HepG2 (cell line): Measurements from ENCODE around the gene THOP1. TPM values are rescaled to one million over a fixed set of nuclear protein-coding genes. Genes with fewer than 3 reads are reported as not detected.

Experiments
- ATAC-seq: fragments of 200-7000 bp; cut with Tn5 transposase; 3 replicates; pipeline ENCODE4 v1.9.1; 2020; ENCODE audit warnings: mild to moderate bottlenecking, moderate library complexity
- BruUV-seq: library from RNA; stranded (reverse); fragments of 400-500 nt; replicated peaks from 2 replicates; lab custom pipeline; 2021; lab: Mats Ljungman, UMichigan
- CTCF ChIA-PET: fragments of 300-600 bp; formaldehyde crosslinking; extraction: SDS; loops from one replicate; lab custom pipeline; 2021; ENCODE audit warnings: low total read pairs, inconsistent platforms, low intra/inter-chr PET ratio; lab: Yijun Ruan, JAX
- POLR2A ChIA-PET: fragments of 350-600 bp; sonication (Branson Sonifier 250); formaldehyde crosslinking; loops from one replicate; lab custom pipeline; 2020; ENCODE audit warnings: antibody characterized with exemption, inconsistent platforms; lab: Yijun Ruan, JAX
- DNase-seq: peaks from one replicate; pipeline ENCODE4 v3.0.0-alpha.2; 2015; ENCODE audit warnings: low spot score
- FAIRE-seq: peaks from 3 replicates; lab custom pipeline; 2011; peaks lifted over from hg19 to GRCh38; lab: Jason Lieb, UNC
- H2AFZ ChIP-seq: one replicate; pipeline ENCODE4 v1.6.1; 2011; ENCODE audit warnings: low read length, inconsistent platforms
- H3K27ac ChIP-seq: fragments of 300-600 bp; 3 replicates; pipeline ENCODE4 v1.8.0; 2011; ENCODE audit warnings: mixed run types, mild to moderate bottlenecking, mixed read lengths, low read length, inconsistent platforms; ENCODE audit not compliant: insufficient read depth; ENCODE audit errors: extremely low read length
- H3K27me3 ChIP-seq, 2 experiments: fragments of 200-600 bp in 1 of 2; 2 replicates in 1 of 2; 3 replicates in 1 of 2; pipeline versions ENCODE4 v1.6.0 to v1.8.0; 2011; ENCODE audit warnings: low read length in 2 of 2, mild to moderate bottlenecking in 2 of 2, moderate library complexity in 2 of 2, inconsistent platforms in 1 of 2; ENCODE audit not compliant: insufficient read depth in 2 of 2, control insufficient read depth in 1 of 2
- H3K36me3 ChIP-seq, 2 experiments: fragments of 200-600 bp in 1 of 2; replicated peaks in 1 of 2; 2 replicates in 1 of 2; 3 replicates in 1 of 2; pipeline versions ENCODE4 v1.5.1 to v1.8.0; 2011; ENCODE audit warnings: low read length in 2 of 2, inconsistent platforms in 1 of 2; ENCODE audit not compliant: insufficient read depth in 2 of 2, control insufficient read depth in 1 of 2
- H3K4me1 ChIP-seq: 2 replicates; pipeline ENCODE4 v1.5.1; 2012; ENCODE audit warnings: low read length, inconsistent platforms; ENCODE audit not compliant: insufficient read depth
- H3K4me2 ChIP-seq: 2 replicates; pipeline ENCODE4 v1.6.0; 2011; ENCODE audit warnings: low read depth, low read length, inconsistent platforms
- H3K4me3 ChIP-seq, 3 experiments: fragments of 200-600 bp in 1 of 3; sonication (generic), shearing (Covaris generic) in 1 of 3; replicated peaks in 1 of 3; 2 replicates each; pipeline ENCODE4 v1.5.1; 2011 to 2016; ENCODE audit warnings: low read length in 3 of 3, inconsistent platforms in 2 of 3, low read depth in 2 of 3, mild to moderate bottlenecking in 2 of 3, control low read depth in 1 of 3, mixed read lengths in 1 of 3; ENCODE audit not compliant: insufficient read depth in 1 of 3
- H3K79me2 ChIP-seq: one replicate; pipeline ENCODE4 v1.6.1; 2011; ENCODE audit warnings: low read length, inconsistent platforms; ENCODE audit not compliant: insufficient read depth
- H3K9ac ChIP-seq: 2 replicates; pipeline ENCODE4 v1.6.0; 2011; ENCODE audit warnings: mild to moderate bottlenecking, low read depth, low read length, inconsistent platforms; ENCODE audit not compliant: insufficient read depth
- H3K9me3 ChIP-seq: 2 replicates; pipeline ENCODE4 v1.5.1; 2012; ENCODE audit warnings: mild to moderate bottlenecking, low read length
- H4K20me1 ChIP-seq: 2 replicates; pipeline ENCODE4 v1.6.0; 2011; ENCODE audit warnings: inconsistent platforms, mild to moderate bottlenecking, low read length, moderate library complexity; ENCODE audit not compliant: insufficient read depth
- HDAC2 ChIP-seq: sonication (generic); formaldehyde crosslinking; IDR thresholded peaks from 2 replicates; pipeline ENCODE4 v1.4.0; 2020; ENCODE audit warnings: missing genetic modification reagents
- PITX1 ChIP-seq: sonication (generic); formaldehyde crosslinking; IDR thresholded peaks from 2 replicates; pipeline ENCODE4 v1.5.1; 2020; ENCODE audit warnings: mild to moderate bottlenecking, missing genetic modification reagents
- SRY ChIP-seq: sonication (generic); formaldehyde crosslinking; IDR thresholded peaks from 2 replicates; pipeline ENCODE4 v1.8.0; 2022; ENCODE audit warnings: mild to moderate bottlenecking, missing genetic modification reagents
- ZBTB21 ChIP-seq: sonication (generic); formaldehyde crosslinking; IDR thresholded peaks from 2 replicates; pipeline ENCODE4 v1.4.0; 2020; ENCODE audit warnings: missing genetic modification reagents
- ZNF207 ChIP-seq: fragments of 450-650 bp; IDR thresholded peaks from 2 replicates; pipeline ENCODE4 v1.6.1; 2016; ENCODE audit warnings: antibody characterized with exemption, borderline replicate concordance
- ZNF232 ChIP-seq: sonication (generic); formaldehyde crosslinking; IDR thresholded peaks from 2 replicates; pipeline ENCODE4 v1.4.0; 2020; ENCODE audit warnings: missing genetic modification reagents, borderline replicate concordance
- ZNF713 ChIP-seq: sonication (generic); formaldehyde crosslinking; IDR thresholded peaks from 2 replicates; pipeline ENCODE4 v1.4.0; 2020; ENCODE audit warnings: mild to moderate bottlenecking, missing genetic modification reagents
- ZNF768 ChIP-seq: sonication (generic); formaldehyde crosslinking; IDR thresholded peaks from 2 replicates; pipeline ENCODE4 v1.4.0; 2020; ENCODE audit warnings: missing genetic modification reagents
- WGBS: methylation state at CpG from one replicate; pipeline ENCODE4 v1.1.6; 2017; ENCODE audit warnings: low lambda C conversion rate; 5-methylcytosine and 5-hydroxymethylcytosine counted together
- in situ Hi-C: cut with HindIII; loops from 2 replicates; pipeline ENCODE4 v1.10.0; 2017; ENCODE audit warnings: low pct_unique_long_range_greater_than_20kb; ENCODE audit not compliant: extremely low pct_ligation_motif_present
- intact Hi-C: fragments of 100-400 bp; cut with micrococcal nuclease; formaldehyde crosslinking; loops from one replicate; pipeline ENCODE4 v1.10.0; 2022; ENCODE audit not compliant: unreplicated experiment
- polyA plus RNA-seq, 8 experiments: library from polyadenylated mRNA; depleted of rRNA in 3 of 8; stranded (reverse) in 7 of 8; unstranded in 1 of 8; fragments of >200 nt; fragmentation: Illumina TruSeq in 4 of 8; extraction: Trizol in 4 of 8; gene quantifications; 2 replicates each; pipeline versions ENCODE4 v1.2.1 to v1.2.3, GENCODE V29; 2011 to 2016; ENCODE audit warnings: low read depth in 4 of 8, missing spikeins in 1 of 8, mixed read lengths in 1 of 8; ENCODE audit not compliant: insufficient read depth in 1 of 8
- total RNA-seq, 5 experiments: library from RNA; depleted of rRNA; stranded (reverse); fragments of >200 nt; fragmentation: Illumina TruSeq; extraction: Trizol; gene quantifications; 2 replicates each; pipeline ENCODE4 v1.2.3, GENCODE V29; 2016; ENCODE audit warnings: low read depth in 1 of 5
- TF ChIP-seq, protein P1 (sequence below): sonication (generic); formaldehyde crosslinking; IDR thresholded peaks from 2 replicates; pipeline ENCODE4 v1.5.0; 2020; ENCODE audit warnings: mild to moderate bottlenecking, missing genetic modification reagents

The THOP1 gene
- total and polyA plus RNA-seq, 2 of the 13 experiments (the other 11 are each of a cell fraction or from before 2014, with no cell fraction given), result 74.4 to 116 TPM

DNA sequence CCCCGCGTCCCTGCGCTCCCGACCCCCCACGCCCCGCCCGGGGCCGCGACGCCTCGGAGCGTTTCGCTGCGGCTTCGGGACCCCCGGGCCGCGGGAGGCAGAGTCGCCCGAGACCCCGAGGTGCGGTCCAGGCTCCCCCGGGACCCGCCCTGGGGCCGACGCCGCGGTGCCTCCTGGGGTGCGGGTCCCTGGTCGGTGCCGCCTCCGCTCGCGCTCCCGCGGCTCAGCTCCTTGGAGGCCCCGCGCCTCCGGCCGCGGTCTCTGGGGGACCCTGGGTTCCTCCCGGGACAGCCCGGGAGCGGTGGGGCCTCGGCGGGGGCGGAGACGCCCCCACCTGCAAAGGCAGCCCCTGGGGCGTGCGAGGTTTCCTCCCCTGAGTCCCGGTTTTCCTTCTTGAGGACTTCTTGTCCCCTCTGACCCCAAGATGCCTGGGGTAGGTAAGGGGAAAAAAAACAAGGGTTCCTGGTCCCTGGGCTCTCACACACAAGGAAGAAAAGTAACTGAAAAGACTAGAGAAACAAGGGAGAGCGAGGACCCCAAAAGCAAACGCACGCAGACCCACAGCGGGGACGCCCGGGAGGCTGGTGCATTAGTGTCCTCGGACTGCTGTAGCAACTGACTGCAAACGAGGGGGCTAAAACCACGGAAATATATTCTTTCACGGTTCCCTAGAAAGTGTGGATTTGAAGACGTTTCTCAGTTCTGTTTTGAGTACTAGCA, 56.7 kb downstream of the THOP1 start:
- in situ Hi-C loops, result no loop called here
- no peaks in the 10 kb centered on the region for H4K20me1 ChIP-seq
- peaks cover 72% of the 10 kb centered on the region for H3K4me1 ChIP-seq
- peak; percentile 22; the same call in 1 of the 2 replicates for TF ChIP-seq ZNF232 (CRISPR knock-in tag)
- 0 out of 2 replicates have a peak, but pooled peaks have one; percentile 31 for TF ChIP-seq ZNF713 (CRISPR knock-in tag)
- TF ChIP-seq SRY (CRISPR knock-in tag), result 0 out of 2 replicates have a peak, but pooled peaks have one; percentile 36
- TF ChIP-seq ZNF768 (CRISPR knock-in tag), result 0 out of 2 replicates have a peak, but pooled peaks have one; percentile 3
- no peak for TF ChIP-seq ZNF207
- peak overlapping the region; percentile 76 to 92 (median 83) for H3K4me3 ChIP-seq
- ATAC-seq (no peak), FAIRE-seq (no peak), DNase-seq (no peak)
- ChIA-PET POLR2A (interaction anchor here (0.6 to 2.4 kb wide), 12 partner anchors 13 to 385 kb away, joined by 3 to 49 read pairs (median 5); partner anchors contain the start of genes LMNB2, SGTA, THOP1 and ZNF554), CTCF (no interaction called here)
- H3K27ac ChIP-seq, result peak overlapping the region; percentile 48
- H3K4me2 ChIP-seq, result peak overlapping the region; percentile 90
- 2% methylated on average over 18 of the region's 62 CpGs for WGBS
- peak overlapping the region; percentile 83 for H3K9ac ChIP-seq
- H2AFZ ChIP-seq, result no peak overlapping the region
- peaks cover 0 to 2% of the 10 kb centered on the region in 2 experiments; a peak in 3 of 5 replicates for H3K36me3 ChIP-seq
- intact Hi-C loops, result loop anchor here (2.0 kb wide), 1 partner anchor 21 kb away; no protein-coding TSS in a partner anchor
- no peaks in the 10 kb centered on the region for H3K27me3 ChIP-seq
- H3K79me2 ChIP-seq, result peaks cover 37% of the 10 kb centered on the region
- H3K9me3 ChIP-seq, result no peaks in the 10 kb centered on the region
- BruUV-seq, result no TSS peak

- POLR2A ChIA-PET, result no interaction called here
- intact Hi-C loops, result no loop called here
- in situ Hi-C loops, result no loop called here
- ATAC-seq (no peak), DNase-seq (no peak), FAIRE-seq (no peak)
- peaks cover 2% of the 10 kb centered on the region; the same call in 1 of the 2 replicates for H4K20me1 ChIP-seq
- BruUV-seq, result no TSS peak
- no peak overlapping the region for H3K4me2 ChIP-seq
- peaks cover 44% of the 10 kb centered on the region for H3K4me1 ChIP-seq
- CTCF ChIA-PET, result no interaction called here
- 97% methylated on average over 2 of the region's 2 CpGs for WGBS
- no peaks in the 10 kb centered on the region for H3K9me3 ChIP-seq
- no peak overlapping the region for H2AFZ ChIP-seq
- H3K27ac ChIP-seq, result no peak overlapping the region
- peaks cover 2% of the 10 kb centered on the region in 2 experiments; a peak in 3 of 5 replicates for H3K36me3 ChIP-seq
- no peak overlapping the region for H3K9ac ChIP-seq
- H3K27me3 ChIP-seq, result no peaks in the 10 kb centered on the region
- no peak overlapping the region for H3K4me3 ChIP-seq
- peaks cover 50% of the 10 kb centered on the region for H3K79me2 ChIP-seq
- TF ChIP-seq HDAC2, result no peak
- no peak for TF ChIP-seq ZBTB21 (CRISPR knock-in tag)
- no peak for TF ChIP-seq PITX1 (CRISPR knock-in tag)
- TF ChIP-seq, protein P1, sequence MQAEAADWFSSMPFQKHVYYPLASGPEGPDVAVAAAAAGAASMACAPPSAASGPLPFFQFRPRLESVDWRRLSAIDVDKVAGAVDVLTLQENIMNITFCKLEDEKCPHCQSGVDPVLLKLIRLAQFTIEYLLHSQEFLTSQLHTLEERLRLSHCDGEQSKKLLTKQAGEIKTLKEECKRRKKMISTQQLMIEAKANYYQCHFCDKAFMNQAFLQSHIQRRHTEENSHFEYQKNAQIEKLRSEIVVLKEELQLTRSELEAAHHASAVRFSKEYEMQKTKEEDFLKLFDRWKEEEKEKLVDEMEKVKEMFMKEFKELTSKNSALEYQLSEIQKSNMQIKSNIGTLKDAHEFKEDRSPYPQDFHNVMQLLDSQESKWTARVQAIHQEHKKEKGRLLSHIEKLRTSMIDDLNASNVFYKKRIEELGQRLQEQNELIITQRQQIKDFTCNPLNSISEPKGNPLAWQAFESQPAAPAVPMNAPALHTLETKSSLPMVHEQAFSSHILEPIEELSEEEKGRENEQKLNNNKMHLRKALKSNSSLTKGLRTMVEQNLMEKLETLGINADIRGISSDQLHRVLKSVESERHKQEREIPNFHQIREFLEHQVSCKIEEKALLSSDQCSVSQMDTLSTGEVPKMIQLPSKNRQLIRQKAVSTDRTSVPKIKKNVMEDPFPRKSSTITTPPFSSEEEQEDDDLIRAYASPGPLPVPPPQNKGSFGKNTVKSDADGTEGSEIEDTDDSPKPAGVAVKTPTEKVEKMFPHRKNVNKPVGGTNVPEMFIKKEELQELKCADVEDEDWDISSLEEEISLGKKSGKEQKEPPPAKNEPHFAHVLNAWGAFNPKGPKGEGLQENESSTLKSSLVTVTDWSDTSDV (CRISPR knock-in tag), result no peak
Observed at GRCh38 chr19:2845107-2845506, 59.8 kb downstream of the THOP1 start.
